ENCODE data around the gene ANKS3. TPM values are rescaled to one million over a fixed set of nuclear protein-coding genes. Genes with fewer than 3 reads are reported as not detected.

The ANKS3 gene
- polyA plus RNA-seq, 2 of the 4 experiments (the other 2 are of a cell fraction): 22.7 to 27.1 TPM

- CTCF ChIA-PET: interaction anchor here (1.4 to 1.7 kb wide), 3 partner anchors 13 to 265 kb away, joined by 4 to 11 read pairs (median 4); partner anchors contain the start of gene MGRN1
- H3K4me1 ChIP-seq: peaks cover 11% of the 10 kb centered on the region; the same call in 1 of the 3 replicates
- FAIRE-seq (no peak), ATAC-seq (no peak), DNase-seq (ENCODE audit: low read depth in 1 of 2, low spot score in 1 of 2) (no peak)
- WGBS (ENCODE audit: missing lambda C conversion rate): 93% methylated on average over 17 of the region's 20 CpGs
- H3K4me3 ChIP-seq: no peak overlapping the region
- H3K27ac ChIP-seq: no peak overlapping the region
- no peak overlapping the region for H3K4me2 ChIP-seq
- POLR2A ChIA-PET: interaction anchor here (0.6 kb wide), 1 partner anchor 153 kb away, joined by 3 read pairs; the partner anchor contains the start of gene CDIP1
- H3K9me3 ChIP-seq: no peaks in the 10 kb centered on the region
- no peak for TF ChIP-seq KDM1A (IDR thresholded peaks at IDR 0.05; ENCODE audit: low read depth)
Observed at GRCh38 chr16:4691666-4692412, 42.2 kb downstream of the ANKS3 start.

DNA sequence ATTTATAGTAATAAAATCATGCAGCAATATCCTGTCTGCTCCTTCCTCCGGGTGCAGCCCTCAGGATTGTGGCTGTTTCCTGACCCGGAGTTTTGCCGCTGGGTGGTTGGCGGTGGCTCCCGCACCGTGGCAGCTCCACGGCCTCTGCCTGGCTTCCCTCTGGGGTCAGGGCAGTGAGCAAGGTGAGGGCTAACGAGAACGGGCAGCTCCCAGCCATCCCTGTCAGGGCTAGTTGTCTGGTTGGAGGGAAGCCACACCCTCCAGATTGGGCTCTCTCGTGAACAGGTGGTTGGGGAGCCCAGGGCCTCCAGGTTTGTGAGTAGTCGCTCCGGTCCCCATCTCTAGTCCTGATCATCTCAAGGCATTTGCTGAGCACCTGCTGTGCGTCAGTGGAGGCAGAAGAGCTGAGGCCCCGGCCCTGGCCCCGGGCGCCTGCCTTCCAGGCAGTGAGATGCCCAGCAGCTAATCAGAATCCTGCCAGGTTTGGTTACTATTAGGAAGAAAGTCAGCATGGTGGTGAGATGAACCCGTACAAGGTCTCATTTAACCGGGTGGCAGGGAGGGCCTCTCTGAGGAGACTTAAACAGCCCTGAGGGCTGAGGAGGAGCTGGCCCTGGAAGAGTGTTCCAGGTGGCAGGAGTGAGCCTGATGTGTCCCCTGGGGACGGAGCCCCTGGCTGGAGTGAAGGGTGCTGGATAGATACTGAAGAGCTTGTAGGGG lies 43.0 kb downstream of the ANKS3 start:
- ATAC-seq (no peak), FAIRE-seq (no peak), DNase-seq (ENCODE audit: low read depth in 1 of 2, low spot score in 1 of 2) (no peak)
- POLR2A ChIA-PET: interaction anchor here (0.6 kb wide), 1 partner anchor 153 kb away, joined by 3 read pairs; the partner anchor contains the start of gene CDIP1
- TF ChIP-seq ZSCAN20 (CRISPR knock-in tag; IDR thresholded peaks at IDR 0.05) (no peak), CEBPB (IDR thresholded peaks at IDR 0.05) (no peak), RAD21 (conservative IDR thresholded peaks at IDR 0.05 in 1 of 2, IDR thresholded peaks at IDR 0.05 in 1 of 2) (no peak), POLR2A (IDR thresholded peaks at IDR 0.05; ENCODE audit: low read length) (no peak), RCOR1 (IDR thresholded peaks at IDR 0.05; ENCODE audit: low read depth, low read length) (no peak), KDM1A (IDR thresholded peaks at IDR 0.05; ENCODE audit: low read depth) (no peak), MYC (IDR thresholded peaks at IDR 0.05; ENCODE audit: borderline replicate concordance, low read length) (no peak), MAFK (IDR thresholded peaks at IDR 0.05; ENCODE audit: partially characterized antibody) (no peak), FOSL2 (IDR thresholded peaks at IDR 0.05) (no peak), FOSL2 (CRISPR knock-in tag; IDR thresholded peaks at IDR 0.05) (no peak), HOXB13 (CRISPR knock-in tag; IDR thresholded peaks at IDR 0.05; ENCODE audit: low read depth) (no peak), ZC3H11A (IDR thresholded peaks at IDR 0.05) (no peak), NPAS2 (CRISPR knock-in tag; IDR thresholded peaks at IDR 0.05; ENCODE audit: borderline replicate concordance) (no peak), REST (IDR thresholded peaks at IDR 0.05) (no peak), HDAC2 (IDR thresholded peaks at IDR 0.05) (no peak), KDM5A (IDR thresholded peaks at IDR 0.05) (no peak), BHLHE40 (IDR thresholded peaks at IDR 0.05; ENCODE audit: low read depth, low read length) (no peak), JUNB (IDR thresholded peaks at IDR 0.05) (no peak)
- CTCF ChIA-PET: interaction anchor here (0.6 to 1.7 kb wide), 4 partner anchors 27 to 265 kb away, joined by 3 to 11 read pairs (median 4); partner anchors contain the start of gene MGRN1
- Histone ChIP-seq H3K27ac (no peak overlapping the region), H3K4me2 (no peak overlapping the region), H3K9me3 (no peaks in the 10 kb centered on the region), H3K4me3 (no peak overlapping the region), H3K4me1 (peaks cover 11% of the 10 kb centered on the region; the same call in 1 of the 3 replicates)
- 86% methylated on average over 17 of the region's 19 CpGs for WGBS (ENCODE audit: missing lambda C conversion rate)

All from A549 (cell line).